ENCODE measurements around the gene STPG1.
A peak's percentile ranks its signal among the peaks of the same experiment; 100 is the strongest.

GRCh38 chr1:24390924-24391782 is 22.4 kb downstream of the STPG1 start:
- peak; percentile 91 to 99 (median 98) for TF ChIP-seq CTCF (optimal IDR thresholded peaks at IDR 0.05 in 1 of 3, IDR thresholded peaks at IDR 0.05 in 1 of 3, conservative IDR thresholded peaks at IDR 0.05 in 1 of 3; ENCODE audit: extremely low read depth in 1 of 3, insufficient read depth in 2 of 3, low read length in 3 of 3)
- TF ChIP-seq EZH2 (IDR thresholded peaks at IDR 0.05; ENCODE audit: low read length), result no peak
